A549 (cell line): Measurements from ENCODE around the gene LOXHD1. TPM values are rescaled to one million over a fixed set of nuclear protein-coding genes. Genes with fewer than 3 reads are reported as not detected.

Source experiments
- ATAC-seq, 2 experiments: fragments of 200-7000 bp in 1 of 2; fragments of >200 bp in 1 of 2; cut with Nextera tagmentation in 1 of 2; cut with Tn5 transposase in 1 of 2; 3 replicates each; pipeline versions ENCODE4 v1.8.0 to v1.9.1; 2018 to 2020; ENCODE audit warnings: mild to moderate bottlenecking in 1 of 2, moderate library complexity in 1 of 2
- CTCF ChIA-PET: fragments of 300-600 bp; sonication (Branson Sonifier 250); formaldehyde crosslinking; extraction: SDS; loops from one replicate; lab custom pipeline; 2021; ENCODE audit warnings: antibody characterized with exemption, inconsistent platforms; lab: Yijun Ruan, JAX
- POLR2A ChIA-PET: fragments of 350-600 bp; formaldehyde crosslinking; extraction: SDS; loops from one replicate; lab custom pipeline; 2021; ENCODE audit warnings: antibody characterized with exemption, inconsistent platforms; lab: Yijun Ruan, JAX
- DNase-seq, 2 experiments: peaks; one replicate each; pipeline versions ENCODE4 v3.0.0 to v3.0.0-alpha.2; 2011 to 2016; ENCODE audit warnings: low read depth in 1 of 2, low spot score in 1 of 2
- FAIRE-seq: peaks from 2 replicates; lab custom pipeline; 2011; peaks lifted over from hg19 to GRCh38; lab: Jason Lieb, UNC
- H3K27ac ChIP-seq, 2 experiments: fragments of >200 bp; sonication (Bioruptor Twin); formaldehyde crosslinking; 3 replicates each; pipeline ENCODE4 v1.5.1; 2016 to 2017
- H3K4me1 ChIP-seq: fragments of >200 bp; sonication (Bioruptor Twin); formaldehyde crosslinking; 3 replicates; pipeline ENCODE4 v1.6.1; 2016
- H3K4me2 ChIP-seq: fragments of >200 bp; sonication (Bioruptor Twin); formaldehyde crosslinking; 3 replicates; pipeline ENCODE4 v1.6.1; 2016
- H3K4me3 ChIP-seq: fragments of >200 bp; sonication (Bioruptor Twin); formaldehyde crosslinking; 3 replicates; pipeline ENCODE4 v1.5.1; 2016
- H3K9me3 ChIP-seq: fragments of >200 bp; sonication (Bioruptor Twin); formaldehyde crosslinking; 3 replicates; pipeline ENCODE4 v1.6.1; 2016
- BHLHE40 ChIP-seq: IDR thresholded peaks from 2 replicates; pipeline ENCODE4 v1.6.1; 2012; ENCODE audit warnings: low read depth, low read length, inconsistent platforms
- CHD4 ChIP-seq: fragments of 200-600 bp; sonication (generic); IDR thresholded peaks from 2 replicates; pipeline ENCODE4 v1.6.1; 2016; ENCODE audit warnings: antibody characterized with exemption, mild to moderate bottlenecking, borderline replicate concordance
- EHMT2 ChIP-seq: fragments of 200-600 bp; sonication (generic); IDR thresholded peaks from 2 replicates; pipeline ENCODE4 v1.6.1; 2016; ENCODE audit warnings: antibody characterized with exemption, low read depth, mild to moderate bottlenecking, moderate library complexity
- EP300 ChIP-seq, 2 experiments: fragments of >200 bp; sonication (Bioruptor Twin); formaldehyde crosslinking; IDR thresholded peaks; 2 replicates in 1 of 2; 3 replicates in 1 of 2; pipeline ENCODE4 v1.6.1; 2016 to 2017
- FOXS1 ChIP-seq: fragments of 250-450 bp; sonication (Bioruptor Pico); IDR thresholded peaks from 2 replicates; pipeline ENCODE4 v1.5.0; 2020; ENCODE audit warnings: mild to moderate bottlenecking, moderate library complexity
- JUN ChIP-seq, 2 experiments: fragments of >200 bp; sonication (Bioruptor Twin); formaldehyde crosslinking; IDR thresholded peaks; 2 replicates in 1 of 2; 3 replicates in 1 of 2; pipeline ENCODE4 v1.6.1; 2016 to 2017
- KDM5A ChIP-seq: fragments of 200-600 bp; sonication (generic); IDR thresholded peaks from 2 replicates; pipeline ENCODE4 v1.6.1; 2016; ENCODE audit warnings: antibody characterized with exemption, mild to moderate bottlenecking
- MAZ ChIP-seq: fragments of 150-350 bp; IDR thresholded peaks from 2 replicates; pipeline ENCODE4 v1.6.1; 2014; ENCODE audit warnings: antibody characterized with exemption, low read depth, low read length, borderline replicate concordance
- POLR2A ChIP-seq: IDR thresholded peaks from 2 replicates; pipeline ENCODE4 v1.6.1; 2012; ENCODE audit warnings: mild to moderate bottlenecking, low read length
- POLR2AphosphoS2 ChIP-seq: conservative IDR thresholded peaks from 2 replicates; pipeline ENCODE4 v1.6.1; 2012; ENCODE audit warnings: low read length, improper control_type of control experiment, inconsistent platforms
- RNF2 ChIP-seq: fragments of 200-600 bp; sonication (generic); IDR thresholded peaks from 2 replicates; pipeline ENCODE4 v1.6.1; 2016; ENCODE audit warnings: low read depth, mild to moderate bottlenecking, antibody characterized with exemption, moderate library complexity, borderline replicate concordance
- SMC3 ChIP-seq: fragments of >200 bp; sonication (Bioruptor Twin); formaldehyde crosslinking; IDR thresholded peaks from 3 replicates; pipeline ENCODE4 v1.6.1; 2018; ENCODE audit warnings: inconsistent platforms
- SREBF2 ChIP-seq: fragments of 450-650 bp; IDR thresholded peaks from 2 replicates; pipeline ENCODE4 v1.6.1; 2014; ENCODE audit warnings: mild to moderate bottlenecking, moderate library complexity
- ZC3H11A ChIP-seq: fragments of 450-650 bp; IDR thresholded peaks from 2 replicates; pipeline ENCODE4 v1.6.1; 2014; ENCODE audit warnings: antibody characterized with exemption, mild to moderate bottlenecking
- ZSCAN20 ChIP-seq: fragments of 250-450 bp; sonication (Bioruptor Pico); IDR thresholded peaks from 2 replicates; pipeline ENCODE4 v1.8.0; 2022; ENCODE audit warnings: mild to moderate bottlenecking, moderate library complexity
- WGBS: methylation state at CpG from one replicate; pipeline ENCODE4 v1.1.6; 2017; ENCODE audit errors: missing lambda C conversion rate; 5-methylcytosine and 5-hydroxymethylcytosine counted together
- polyA plus RNA-seq, 4 experiments: library from polyadenylated mRNA; depleted of rRNA in 3 of 4; stranded (reverse); fragments of >200 nt; fragmentation: RNase III in 1 of 4; extraction: RNeasy Plus Mini Kit Qiagen cat#74134 plus additional on column Dnase treatment in 1 of 4; gene quantifications; 2 replicates in 3 of 4; 3 replicates in 1 of 4; pipeline ENCODE4 v1.2.3, GENCODE V29; 2011 to 2017
- TF ChIP-seq, protein P1 (sequence below): fragments of 250-450 bp; sonication (Bioruptor Pico); IDR thresholded peaks from 2 replicates; pipeline ENCODE4 v1.5.0; 2021; ENCODE audit warnings: mild to moderate bottlenecking, moderate library complexity, borderline replicate concordance
- TF ChIP-seq, protein P2 (sequence below): fragments of >200 bp; sonication (Bioruptor Twin); formaldehyde crosslinking; IDR thresholded peaks from 2 replicates; pipeline ENCODE4 v1.6.1; 2016
- TF ChIP-seq, protein P3 (sequence below): fragments of 200-600 bp; sonication (generic); IDR thresholded peaks from 2 replicates; pipeline ENCODE4 v1.6.1; 2016; ENCODE audit warnings: antibody characterized with exemption, mild to moderate bottlenecking, moderate library complexity
- TF ChIP-seq, protein P4 (sequence below): fragments of 250-450 bp; sonication (Bioruptor Pico); IDR thresholded peaks from 2 replicates; pipeline ENCODE4 v1.5.0; 2020; ENCODE audit warnings: low read depth, mild to moderate bottlenecking, moderate library complexity
- TF ChIP-seq, protein P5 (sequence below): fragments of >200 bp; sonication (Bioruptor Twin); formaldehyde crosslinking; IDR thresholded peaks from 3 replicates; pipeline ENCODE4 v1.5.1; 2016
- TF ChIP-seq, protein P6 (sequence below): IDR thresholded peaks from 2 replicates; pipeline ENCODE4 v1.6.1; 2012

LOXHD1 gene
- polyA plus RNA-seq, 2 of the 4 experiments (the other 2 are of a cell fraction), result not detected

DNA sequence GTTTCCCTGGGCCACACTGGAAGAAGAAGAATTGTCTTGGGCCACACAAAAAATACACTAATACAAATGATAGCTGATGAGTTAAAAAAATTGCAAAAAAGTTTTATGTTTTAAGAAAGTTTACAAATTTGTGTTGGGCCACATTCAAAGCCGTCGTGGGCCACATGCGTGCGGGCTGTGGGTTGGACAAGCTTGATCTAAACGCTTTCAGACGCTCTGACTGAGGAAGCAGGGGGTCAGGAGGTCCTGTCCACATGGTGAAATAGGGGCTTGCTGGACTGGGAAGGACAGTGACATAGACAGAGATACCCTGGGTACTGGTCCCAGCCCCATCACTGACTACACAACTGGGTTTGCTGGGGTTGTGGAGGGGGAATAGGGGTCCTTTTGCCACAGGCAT, 86.4 kb downstream of the LOXHD1 start:
- DNase-seq (no peak), FAIRE-seq (no peak), ATAC-seq (no peak)
- POLR2A ChIA-PET, result no interaction called here
- no peaks in the 10 kb centered on the region for H3K9me3 ChIP-seq
- H3K4me2 ChIP-seq, result no peak overlapping the region
- no peak overlapping the region for H3K27ac ChIP-seq
- WGBS, result 50% methylated on average over 6 of the region's 6 CpGs
- no peak overlapping the region for H3K4me3 ChIP-seq
- TF ChIP-seq, protein P1, sequence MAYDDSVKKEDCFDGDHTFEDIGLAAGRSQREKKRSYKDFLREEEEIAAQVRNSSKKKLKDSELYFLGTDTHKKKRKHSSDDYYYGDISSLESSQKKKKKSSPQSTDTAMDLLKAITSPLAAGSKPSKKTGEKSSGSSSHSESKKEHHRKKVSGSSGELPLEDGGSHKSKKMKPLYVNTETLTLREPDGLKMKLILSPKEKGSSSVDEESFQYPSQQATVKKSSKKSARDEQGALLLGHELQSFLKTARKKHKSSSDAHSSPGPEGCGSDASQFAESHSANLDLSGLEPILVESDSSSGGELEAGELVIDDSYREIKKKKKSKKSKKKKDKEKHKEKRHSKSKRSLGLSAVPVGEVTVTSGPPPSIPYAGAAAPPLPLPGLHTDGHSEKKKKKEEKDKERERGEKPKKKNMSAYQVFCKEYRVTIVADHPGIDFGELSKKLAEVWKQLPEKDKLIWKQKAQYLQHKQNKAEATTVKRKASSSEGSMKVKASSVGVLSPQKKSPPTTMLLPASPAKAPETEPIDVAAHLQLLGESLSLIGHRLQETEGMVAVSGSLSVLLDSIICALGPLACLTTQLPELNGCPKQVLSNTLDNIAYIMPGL (CRISPR knock-in tag), result no peak
- no peak for TF ChIP-seq KDM5A
- no peak for TF ChIP-seq RNF2
- TF ChIP-seq SREBF2, result no peak
- TF ChIP-seq EHMT2, result no peak
- no peak for TF ChIP-seq FOXS1 (CRISPR knock-in tag)
- TF ChIP-seq ZSCAN20 (CRISPR knock-in tag), result no peak
- TF ChIP-seq, protein P2, sequence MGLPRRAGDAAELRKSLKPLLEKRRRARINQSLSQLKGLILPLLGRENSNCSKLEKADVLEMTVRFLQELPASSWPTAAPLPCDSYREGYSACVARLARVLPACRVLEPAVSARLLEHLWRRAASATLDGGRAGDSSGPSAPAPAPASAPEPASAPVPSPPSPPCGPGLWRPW, result no peak
- TF ChIP-seq POLR2A, result no peak
- TF ChIP-seq JUN (IDR thresholded peaks at IDR 0.05), result no peak
- no peaks in the 10 kb centered on the region for H3K4me1 ChIP-seq
- CTCF ChIA-PET, result no interaction called here

DNA sequence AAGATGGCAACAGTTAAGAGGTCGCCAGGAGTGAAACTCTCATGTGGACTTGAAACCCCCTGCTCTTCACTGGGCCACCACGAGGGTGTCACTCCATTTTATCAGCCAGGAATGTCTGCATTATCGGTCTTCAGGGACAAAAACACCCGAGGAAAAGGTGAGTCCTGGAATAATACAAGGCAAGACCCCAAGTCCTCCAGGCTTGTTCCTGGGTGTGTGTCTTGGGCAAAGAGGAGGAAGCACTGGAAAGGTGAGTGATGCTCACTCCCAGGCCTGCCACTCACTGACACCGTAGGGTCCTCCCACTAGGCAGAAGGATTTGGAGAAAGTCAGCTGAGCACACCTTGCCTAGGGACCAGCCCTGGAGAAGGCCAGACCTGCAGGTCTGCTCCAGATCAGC, 86.9 kb downstream of the LOXHD1 start:
- H3K27ac ChIP-seq, result no peak overlapping the region
- H3K4me2 ChIP-seq, result no peak overlapping the region
- ChIA-PET POLR2A (no interaction called here), CTCF (no interaction called here)
- no peak overlapping the region for H3K4me3 ChIP-seq
- TF ChIP-seq, protein P3, sequence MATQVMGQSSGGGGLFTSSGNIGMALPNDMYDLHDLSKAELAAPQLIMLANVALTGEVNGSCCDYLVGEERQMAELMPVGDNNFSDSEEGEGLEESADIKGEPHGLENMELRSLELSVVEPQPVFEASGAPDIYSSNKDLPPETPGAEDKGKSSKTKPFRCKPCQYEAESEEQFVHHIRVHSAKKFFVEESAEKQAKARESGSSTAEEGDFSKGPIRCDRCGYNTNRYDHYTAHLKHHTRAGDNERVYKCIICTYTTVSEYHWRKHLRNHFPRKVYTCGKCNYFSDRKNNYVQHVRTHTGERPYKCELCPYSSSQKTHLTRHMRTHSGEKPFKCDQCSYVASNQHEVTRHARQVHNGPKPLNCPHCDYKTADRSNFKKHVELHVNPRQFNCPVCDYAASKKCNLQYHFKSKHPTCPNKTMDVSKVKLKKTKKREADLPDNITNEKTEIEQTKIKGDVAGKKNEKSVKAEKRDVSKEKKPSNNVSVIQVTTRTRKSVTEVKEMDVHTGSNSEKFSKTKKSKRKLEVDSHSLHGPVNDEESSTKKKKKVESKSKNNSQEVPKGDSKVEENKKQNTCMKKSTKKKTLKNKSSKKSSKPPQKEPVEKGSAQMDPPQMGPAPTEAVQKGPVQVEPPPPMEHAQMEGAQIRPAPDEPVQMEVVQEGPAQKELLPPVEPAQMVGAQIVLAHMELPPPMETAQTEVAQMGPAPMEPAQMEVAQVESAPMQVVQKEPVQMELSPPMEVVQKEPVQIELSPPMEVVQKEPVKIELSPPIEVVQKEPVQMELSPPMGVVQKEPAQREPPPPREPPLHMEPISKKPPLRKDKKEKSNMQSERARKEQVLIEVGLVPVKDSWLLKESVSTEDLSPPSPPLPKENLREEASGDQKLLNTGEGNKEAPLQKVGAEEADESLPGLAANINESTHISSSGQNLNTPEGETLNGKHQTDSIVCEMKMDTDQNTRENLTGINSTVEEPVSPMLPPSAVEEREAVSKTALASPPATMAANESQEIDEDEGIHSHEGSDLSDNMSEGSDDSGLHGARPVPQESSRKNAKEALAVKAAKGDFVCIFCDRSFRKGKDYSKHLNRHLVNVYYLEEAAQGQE, result no peak
- TF ChIP-seq ZC3H11A (no peak), BHLHE40 (no peak)
- TF ChIP-seq, protein P4, sequence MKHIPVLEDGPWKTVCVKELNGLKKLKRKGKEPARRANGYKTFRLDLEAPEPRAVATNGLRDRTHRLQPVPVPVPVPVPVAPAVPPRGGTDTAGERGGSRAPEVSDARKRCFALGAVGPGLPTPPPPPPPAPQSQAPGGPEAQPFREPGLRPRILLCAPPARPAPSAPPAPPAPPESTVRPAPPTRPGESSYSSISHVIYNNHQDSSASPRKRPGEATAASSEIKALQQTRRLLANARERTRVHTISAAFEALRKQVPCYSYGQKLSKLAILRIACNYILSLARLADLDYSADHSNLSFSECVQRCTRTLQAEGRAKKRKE, result no peak
- H3K9me3 ChIP-seq, result no peaks in the 10 kb centered on the region
- DNase-seq (no peak), FAIRE-seq (no peak), ATAC-seq (no peak)
- H3K4me1 ChIP-seq, result no peaks in the 10 kb centered on the region
- 5% methylated on average over 4 of the region's 5 CpGs for WGBS

DNA sequence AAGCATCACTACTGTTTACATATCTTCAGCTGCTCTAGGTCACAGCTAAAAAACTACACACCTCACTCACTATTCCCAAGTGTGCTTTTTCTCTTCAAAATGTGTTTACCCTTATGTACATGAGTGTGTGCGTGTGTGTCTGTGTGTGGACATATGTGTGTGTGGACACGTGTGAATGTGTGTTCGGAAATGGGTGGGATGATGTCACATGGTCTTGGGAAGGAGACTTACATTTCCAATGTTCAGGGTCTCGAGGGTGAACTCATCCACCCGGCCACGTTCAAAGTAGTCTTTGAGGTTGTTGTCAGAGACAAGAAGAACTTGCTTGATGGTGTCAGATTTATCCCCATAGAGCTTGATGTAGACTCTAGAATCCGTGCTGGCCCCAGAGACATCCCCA, 87.8 kb downstream of the LOXHD1 start:
- no peak for ATAC-seq
- WGBS, result 6% methylated on average over 7 of the region's 7 CpGs
- Histone ChIP-seq H3K4me3 (no peak overlapping the region), H3K4me1 (no peaks in the 10 kb centered on the region), H3K9me3 (no peaks in the 10 kb centered on the region), H3K27ac (no peak overlapping the region), H3K4me2 (no peak overlapping the region)
- ChIA-PET CTCF (interaction anchor here (1.1 kb wide), 1 partner anchor 9 kb away, joined by 4 read pairs; no protein-coding TSS in a partner anchor), POLR2A (no interaction called here)
- TF ChIP-seq MAZ (no peak), POLR2AphosphoS2 (no peak), RNF2 (no peak), KDM5A (no peak), SMC3 (no peak), EP300 (IDR thresholded peaks at IDR 0.05) (no peak), CHD4 (no peak)
- TF ChIP-seq, protein P5, sequence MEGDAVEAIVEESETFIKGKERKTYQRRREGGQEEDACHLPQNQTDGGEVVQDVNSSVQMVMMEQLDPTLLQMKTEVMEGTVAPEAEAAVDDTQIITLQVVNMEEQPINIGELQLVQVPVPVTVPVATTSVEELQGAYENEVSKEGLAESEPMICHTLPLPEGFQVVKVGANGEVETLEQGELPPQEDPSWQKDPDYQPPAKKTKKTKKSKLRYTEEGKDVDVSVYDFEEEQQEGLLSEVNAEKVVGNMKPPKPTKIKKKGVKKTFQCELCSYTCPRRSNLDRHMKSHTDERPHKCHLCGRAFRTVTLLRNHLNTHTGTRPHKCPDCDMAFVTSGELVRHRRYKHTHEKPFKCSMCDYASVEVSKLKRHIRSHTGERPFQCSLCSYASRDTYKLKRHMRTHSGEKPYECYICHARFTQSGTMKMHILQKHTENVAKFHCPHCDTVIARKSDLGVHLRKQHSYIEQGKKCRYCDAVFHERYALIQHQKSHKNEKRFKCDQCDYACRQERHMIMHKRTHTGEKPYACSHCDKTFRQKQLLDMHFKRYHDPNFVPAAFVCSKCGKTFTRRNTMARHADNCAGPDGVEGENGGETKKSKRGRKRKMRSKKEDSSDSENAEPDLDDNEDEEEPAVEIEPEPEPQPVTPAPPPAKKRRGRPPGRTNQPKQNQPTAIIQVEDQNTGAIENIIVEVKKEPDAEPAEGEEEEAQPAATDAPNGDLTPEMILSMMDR, result no peak
- TF ChIP-seq, protein P6, sequence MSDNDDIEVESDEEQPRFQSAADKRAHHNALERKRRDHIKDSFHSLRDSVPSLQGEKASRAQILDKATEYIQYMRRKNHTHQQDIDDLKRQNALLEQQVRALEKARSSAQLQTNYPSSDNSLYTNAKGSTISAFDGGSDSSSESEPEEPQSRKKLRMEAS, result no peak
- no peak for FAIRE-seq
- DNase-seq, result no peak
